Omental fat pad (tissue), 4 donors: ENCODE data around the gene GLRA1. TPM values are rescaled to one million over a fixed set of nuclear protein-coding genes. Genes with fewer than 3 reads are reported as not detected.
"Not testable (repeated sequence)": the region's sequence is repeated elsewhere in the genome, so short reads cannot be mapped to it uniquely, and the experiment has no call there.

Source experiments
- ATAC-seq: fragments of 150-250 bp; one replicate; pipeline ENCODE4 v1.9.1; 2016; ENCODE audit warnings: mild to moderate bottlenecking, moderate library complexity; ENCODE audit not compliant: low FRiP score
- DNase-seq: peaks from one replicate; pipeline ENCODE4 v3.0.0-alpha.2; 2019; ENCODE audit warnings: low spot score
- total RNA-seq, 4 donors: library from RNA; depleted of rRNA; stranded (reverse); fragments of >200 nt; gene quantifications; one replicate each; pipeline ENCODE4 v1.1.0, GENCODE V29; 2016
- TF ChIP-seq, protein P1 (sequence below), 3 donors: fragments of 450-650 bp; IDR thresholded peaks; one replicate each; pipeline ENCODE4 v1.5.1; 2016 to 2017; ENCODE audit warnings: antibody characterized with exemption in 3 of 3, mild to moderate bottlenecking in 3 of 3, moderate library complexity in 2 of 3

GLRA1 gene
- total RNA-seq, 4 donors from 2014 or later, result not detected

DNA sequence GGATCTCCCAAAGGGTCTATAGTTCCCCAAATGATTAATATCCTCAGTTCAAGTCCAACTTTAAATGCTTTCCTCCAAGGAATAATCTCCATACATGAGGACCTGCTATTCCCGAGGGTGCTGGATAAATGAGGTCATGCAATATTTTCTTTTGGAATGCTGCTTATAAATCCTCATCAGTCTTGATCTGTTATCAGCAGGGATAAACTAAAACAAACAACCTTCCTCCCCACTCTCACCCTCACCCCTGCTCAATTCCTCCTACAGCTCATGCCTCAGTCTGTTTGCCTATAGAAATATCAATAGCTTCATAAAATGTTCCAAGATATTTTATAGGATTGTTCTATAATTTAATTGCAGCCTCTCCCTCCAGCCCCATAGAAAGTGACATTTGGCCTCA, 61.1 kb downstream of the GLRA1 start:
- no peak for DNase-seq
- TF ChIP-seq, protein P1, sequence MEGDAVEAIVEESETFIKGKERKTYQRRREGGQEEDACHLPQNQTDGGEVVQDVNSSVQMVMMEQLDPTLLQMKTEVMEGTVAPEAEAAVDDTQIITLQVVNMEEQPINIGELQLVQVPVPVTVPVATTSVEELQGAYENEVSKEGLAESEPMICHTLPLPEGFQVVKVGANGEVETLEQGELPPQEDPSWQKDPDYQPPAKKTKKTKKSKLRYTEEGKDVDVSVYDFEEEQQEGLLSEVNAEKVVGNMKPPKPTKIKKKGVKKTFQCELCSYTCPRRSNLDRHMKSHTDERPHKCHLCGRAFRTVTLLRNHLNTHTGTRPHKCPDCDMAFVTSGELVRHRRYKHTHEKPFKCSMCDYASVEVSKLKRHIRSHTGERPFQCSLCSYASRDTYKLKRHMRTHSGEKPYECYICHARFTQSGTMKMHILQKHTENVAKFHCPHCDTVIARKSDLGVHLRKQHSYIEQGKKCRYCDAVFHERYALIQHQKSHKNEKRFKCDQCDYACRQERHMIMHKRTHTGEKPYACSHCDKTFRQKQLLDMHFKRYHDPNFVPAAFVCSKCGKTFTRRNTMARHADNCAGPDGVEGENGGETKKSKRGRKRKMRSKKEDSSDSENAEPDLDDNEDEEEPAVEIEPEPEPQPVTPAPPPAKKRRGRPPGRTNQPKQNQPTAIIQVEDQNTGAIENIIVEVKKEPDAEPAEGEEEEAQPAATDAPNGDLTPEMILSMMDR (IDR thresholded peaks at IDR 0.05), result no peak
- no peak for ATAC-seq

DNA sequence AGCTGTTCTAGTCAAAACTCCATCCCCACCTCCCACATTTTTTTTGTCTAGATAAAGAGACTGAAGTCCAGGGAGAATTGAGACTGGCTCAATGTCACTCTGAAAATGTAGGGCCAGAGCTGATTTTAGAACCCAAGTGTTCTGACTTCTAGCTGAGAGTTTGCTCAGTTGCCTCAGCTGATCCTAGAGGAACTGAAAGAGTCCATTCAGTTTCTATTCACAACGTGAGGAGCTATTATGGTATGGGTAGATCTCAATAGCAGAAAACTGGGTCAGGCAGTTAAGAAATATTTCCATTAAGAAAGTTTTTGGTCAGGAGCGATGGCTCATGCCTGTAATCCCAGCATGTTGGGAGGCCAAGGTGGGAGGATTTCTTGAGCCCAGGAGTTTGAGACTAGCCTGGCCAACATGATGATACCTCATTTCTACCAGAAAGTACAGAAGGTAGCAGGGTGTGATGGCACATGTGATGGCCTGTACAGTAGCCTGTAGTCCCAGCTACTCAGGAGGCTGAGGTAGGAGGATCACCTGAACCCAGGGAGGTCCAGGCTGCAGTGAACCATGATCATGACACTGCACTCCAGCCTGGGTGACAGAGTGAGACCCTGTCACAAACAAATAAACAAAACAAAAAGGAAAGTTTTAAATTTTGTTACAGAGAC, 61.7 kb downstream of the GLRA1 start:
- ATAC-seq (no peak), DNase-seq (no peak)
- TF ChIP-seq, protein P1 (IDR thresholded peaks at IDR 0.05), result no peak

DNA sequence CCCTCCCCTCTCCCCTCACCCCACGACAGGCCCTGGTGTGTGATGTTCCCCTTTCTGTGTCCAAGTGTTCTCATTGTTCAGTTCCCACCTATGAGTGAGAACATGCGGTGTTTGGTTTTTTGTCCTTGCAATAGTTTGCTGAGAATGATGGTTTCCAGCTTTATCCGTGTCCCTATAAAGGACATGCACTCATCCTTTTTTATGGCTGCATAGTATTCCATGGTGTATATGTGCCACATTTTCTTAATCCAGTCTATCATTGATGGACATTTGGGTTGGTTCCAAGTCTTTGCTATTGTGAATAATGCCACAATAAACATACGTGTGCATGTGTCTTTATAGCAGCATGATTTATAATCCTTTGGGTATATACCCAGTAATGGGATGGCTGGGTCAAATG, 63.8 kb downstream of the GLRA1 start:
- not testable (repeated sequence) for DNase-seq, ATAC-seq

DNA sequence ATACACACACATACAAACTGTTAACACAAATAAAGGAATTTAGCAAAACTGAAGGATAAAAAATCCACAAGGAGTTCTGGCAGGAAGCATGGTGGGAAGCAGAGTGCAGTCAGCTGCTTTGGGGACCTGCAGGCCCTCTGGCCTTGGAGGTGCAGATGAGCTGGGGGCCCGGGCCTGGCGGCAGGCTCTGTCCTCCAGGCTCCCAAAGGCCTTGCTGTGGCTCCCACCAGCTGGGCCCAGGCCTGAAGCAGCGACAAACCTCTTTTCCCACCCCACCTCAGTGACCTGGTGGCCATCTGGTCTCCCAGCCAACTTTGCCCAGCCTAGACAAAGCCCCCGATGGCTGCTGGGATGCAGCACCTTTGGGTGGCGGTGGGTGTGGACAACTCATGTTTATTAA, 67.8 kb downstream of the GLRA1 start:
- DNase-seq, result no peak

DNA sequence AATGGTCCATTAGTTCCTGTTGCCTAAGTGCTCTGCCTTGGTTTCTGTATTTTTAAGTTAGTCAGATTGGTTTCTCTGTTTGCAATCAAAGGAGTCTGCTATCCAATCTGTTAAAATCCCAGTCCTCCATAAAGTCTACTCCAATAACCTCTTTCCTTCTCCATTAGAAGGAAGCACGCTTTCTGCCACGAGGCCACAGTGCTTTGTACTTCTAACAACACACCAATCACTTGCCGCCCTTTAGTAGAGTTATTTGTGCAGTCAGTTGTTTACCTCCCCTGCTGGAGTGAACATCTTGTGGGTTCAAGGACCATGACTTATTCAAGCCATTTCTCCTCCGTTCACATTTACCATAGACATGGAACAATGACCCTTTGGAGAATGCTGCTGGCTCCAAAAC, 69.0 kb downstream of the GLRA1 start:
- DNase-seq, result no peak
- TF ChIP-seq, protein P1 (IDR thresholded peaks at IDR 0.05), result no peak
- ATAC-seq, result no peak

More for the DNA sequence above, 67.8 kb downstream of the GLRA1 start:
- ATAC-seq, result no peak
- TF ChIP-seq, protein P1 (IDR thresholded peaks at IDR 0.05), result no peak

DNA sequence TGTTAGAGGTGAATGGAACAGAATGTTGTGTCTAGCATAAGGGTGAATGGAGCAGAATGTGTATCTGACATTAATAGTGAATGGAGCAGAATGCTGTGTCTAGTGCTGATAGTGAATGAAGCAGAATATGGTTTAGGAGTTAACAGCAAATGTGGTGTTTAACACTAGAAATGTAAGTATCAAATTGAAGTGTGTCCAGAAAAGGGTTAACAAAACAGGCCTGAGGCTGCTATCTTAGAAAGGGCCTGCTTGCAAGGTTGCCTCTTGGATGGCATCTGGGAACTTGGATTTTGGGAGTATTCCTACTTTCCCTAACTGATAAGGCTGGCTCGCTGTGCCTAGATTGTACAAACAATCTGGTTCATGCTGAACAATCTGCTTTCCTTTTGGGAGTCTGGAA, 76.8 kb downstream of the GLRA1 start:
- DNase-seq (no peak), ATAC-seq (no peak)
- TF ChIP-seq, protein P1 (IDR thresholded peaks at IDR 0.05), result no peak

DNA sequence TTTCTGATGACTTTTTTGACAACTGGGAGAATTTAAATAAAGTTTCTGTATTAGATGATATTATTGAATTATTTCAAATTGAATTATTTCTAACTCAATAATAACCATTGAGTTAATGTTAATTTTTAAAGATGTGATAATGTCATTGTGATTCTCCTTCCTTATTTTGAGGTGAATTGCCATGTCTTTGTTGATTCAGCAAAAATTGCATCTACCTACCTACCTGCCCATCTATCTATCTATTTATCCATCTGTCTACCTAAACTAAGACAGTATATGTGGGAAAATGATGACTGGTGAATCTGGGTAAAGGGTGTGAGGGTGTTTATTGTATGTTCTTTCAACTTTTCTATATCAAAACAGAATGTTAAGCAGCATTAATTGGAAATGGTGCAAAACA, 77.9 kb downstream of the GLRA1 start:
- ATAC-seq (no peak), DNase-seq (no peak)
- TF ChIP-seq, protein P1 (IDR thresholded peaks at IDR 0.05), result no peak

DNA sequence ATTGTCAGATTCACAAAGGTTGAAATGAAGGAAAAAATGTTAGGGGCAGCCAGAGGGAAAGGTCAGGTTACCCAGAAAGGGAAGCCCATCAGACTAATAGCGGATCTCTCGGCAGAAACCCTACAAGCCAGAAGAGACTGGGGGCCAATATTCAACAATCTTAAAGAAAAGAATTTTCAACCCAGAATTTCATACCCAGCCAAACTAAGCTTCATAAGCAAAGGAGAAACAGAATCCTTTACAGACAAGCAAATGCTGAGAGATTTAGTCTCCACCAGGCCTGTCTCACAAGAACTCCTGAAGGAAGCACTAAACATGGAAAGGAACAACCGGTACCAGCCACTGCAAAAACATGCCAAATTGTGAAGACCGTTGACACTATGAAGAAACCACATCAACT, 91.8 kb downstream of the GLRA1 start:
- not testable (repeated sequence) for ATAC-seq, DNase-seq
